Endothelial cell of umbilical vein (primary cell): ENCODE results near the gene HMBS.
"Not testable (repeated sequence)": the region's sequence is repeated elsewhere in the genome, so short reads cannot be mapped to it uniquely, and the experiment has no call there.

Experiments used
- CTCF ChIP-seq, 2 donors: IDR thresholded peaks; 1 replicate in 1 of 2; 2 replicates in 1 of 2; pipeline ENCODE4 v1.5.1; 2011; ENCODE audit warnings: low read length in 2 of 2, mild to moderate bottlenecking in 2 of 2, moderate library complexity in 2 of 2, control low read depth in 1 of 2, inconsistent platforms in 1 of 2, low read depth in 1 of 2; ENCODE audit not compliant: insufficient read depth in 1 of 2; ENCODE audit errors: extremely low read depth in 1 of 2
- EZH2 ChIP-seq: IDR thresholded peaks from 2 replicates; pipeline ENCODE4 v1.6.1; 2012; ENCODE audit warnings: borderline replicate concordance, low read depth, mild to moderate bottlenecking, moderate library complexity, low read length, inconsistent platforms; ENCODE audit not compliant: severe bottlenecking
- FOS ChIP-seq: IDR thresholded peaks from 2 replicates; pipeline ENCODE4 v1.6.1; 2011; ENCODE audit warnings: mild to moderate bottlenecking, low read length, moderate library complexity, borderline replicate concordance; ENCODE audit not compliant: insufficient read depth
- POLR2A ChIP-seq: IDR thresholded peaks from 2 replicates; pipeline ENCODE4 v1.6.1; 2012; ENCODE audit warnings: low read depth, mild to moderate bottlenecking, control low read depth, low read length
- POLR2AphosphoS5 ChIP-seq: IDR thresholded peaks from 2 replicates; pipeline ENCODE4 v1.6.1; 2012; ENCODE audit warnings: low read depth, mild to moderate bottlenecking, control low read depth, low read length, moderate library complexity; ENCODE audit not compliant: insufficient read depth

DNA sequence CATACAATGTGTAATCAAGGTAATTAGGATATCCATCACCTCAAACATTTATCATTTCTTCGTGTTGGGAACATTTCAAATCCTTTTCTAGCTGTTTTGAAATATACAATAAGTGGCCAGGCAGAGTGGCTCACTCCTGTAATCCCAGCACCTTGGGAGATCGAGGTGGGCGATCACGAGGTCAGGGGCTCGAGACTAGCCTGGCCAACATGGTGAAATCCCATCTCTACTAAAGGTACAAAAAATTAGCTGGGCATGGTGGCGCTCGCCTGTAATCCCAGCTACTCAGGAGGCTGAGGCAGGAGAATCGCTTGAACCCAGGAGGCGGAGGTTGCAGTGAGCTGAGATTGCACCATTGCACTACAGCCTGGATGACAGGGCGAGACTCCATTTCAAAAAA, 54.6 kb downstream of the HMBS start:
- not testable (repeated sequence) for TF ChIP-seq CTCF (IDR thresholded peaks at IDR 0.05; ENCODE audit: extremely low read depth in 1 of 2, insufficient read depth in 1 of 2, low read depth in 1 of 2, low read length in 2 of 2); EZH2; POLR2A; POLR2AphosphoS5; FOS
